ENCODE results near the gene SYNE2.

GRCh38 chr14:64081174-64081746, 228.5 kb downstream of the SYNE2 start:
- no peak for TF ChIP-seq RFX5 (IDR thresholded peaks at IDR 0.05; ENCODE audit: borderline replicate concordance, low read depth, low read length)
- TF ChIP-seq TAF1 (IDR thresholded peaks at IDR 0.05; ENCODE audit: low read depth, low read length): no peak
- no peak for TF ChIP-seq POU5F1 (IDR thresholded peaks at IDR 0.05; ENCODE audit: low read depth, low read length)
- TF ChIP-seq CTCF (IDR thresholded peaks at IDR 0.05; ENCODE audit: control extremely low read depth in 1 of 3, insufficient read depth in 1 of 3, low read depth in 1 of 3, low read length in 3 of 3): no peak
- no peak for TF ChIP-seq POLR2AphosphoS5 (IDR thresholded peaks at IDR 0.05; ENCODE audit: low read depth, low read length)
- TF ChIP-seq POLR2A (IDR thresholded peaks at IDR 0.05; ENCODE audit: control extremely low read depth in 1 of 2, low read depth in 2 of 2, low read length in 2 of 2): no peak
- no peak for TF ChIP-seq MAX (IDR thresholded peaks at IDR 0.05)
- TF ChIP-seq USF2 (IDR thresholded peaks at IDR 0.05; ENCODE audit: low read length): no peak
- TF ChIP-seq BACH1 (IDR thresholded peaks at IDR 0.05; ENCODE audit: low read length): no peak
- no peak for TF ChIP-seq GABPA (IDR thresholded peaks at IDR 0.05; ENCODE audit: borderline replicate concordance, insufficient read depth, low read length)
- no peak for TF ChIP-seq NRF1 (IDR thresholded peaks at IDR 0.05; ENCODE audit: low read depth, low read length)
- no peak for TF ChIP-seq ATF3 (IDR thresholded peaks at IDR 0.05; ENCODE audit: insufficient read depth, low read depth, low read length)
- TF ChIP-seq MAFK (IDR thresholded peaks at IDR 0.05; ENCODE audit: low read depth, low read length): no peak
- TF ChIP-seq CBX8 (IDR thresholded peaks at IDR 0.05; ENCODE audit: borderline replicate concordance, low read depth, low read length): no peak

Measured in H1 (cell line).